Tibial artery (tissue), 4 donors: ENCODE data around the gene SART1.

Source experiments
- DNase-seq, 2 donors: peaks; one replicate each; pipeline ENCODE4 v3.0.0-alpha.2; 2019
- H3K27ac ChIP-seq, 2 donors: fragments of 200-600 bp; sonication (generic) in 1 of 2; 1 replicate in 1 of 2; 2 replicates in 1 of 2; pipeline ENCODE4 v1.5.1; 2018 to 2019; ENCODE audit warnings: mild to moderate bottlenecking in 1 of 2
- H3K27me3 ChIP-seq, 2 donors: fragments of 200-600 bp; sonication (generic) in 1 of 2; one replicate each; pipeline versions ENCODE4 v1.5.1 to v1.6.0; 2016 to 2019
- H3K36me3 ChIP-seq, 3 donors: fragments of 200-600 bp; sonication (generic) in 2 of 3; one replicate each; pipeline ENCODE4 v1.5.1; 2016 to 2019; ENCODE audit warnings: mild to moderate bottlenecking in 2 of 3
- H3K4me1 ChIP-seq, 4 donors: fragments of 200-600 bp; sonication (generic) in 2 of 4; 1 replicate in 3 of 4; 2 replicates in 1 of 4; pipeline ENCODE4 v1.5.1; 2016 to 2019
- H3K4me3 ChIP-seq, 2 donors: fragments of 200-600 bp; sonication (generic) in 1 of 2; 1 replicate in 1 of 2; 2 replicates in 1 of 2; pipeline ENCODE4 v1.5.1; 2018 to 2019; ENCODE audit warnings: mild to moderate bottlenecking in 2 of 2
- H3K9me3 ChIP-seq, 3 donors: fragments of 200-600 bp; sonication (generic) in 1 of 3; one replicate each; pipeline ENCODE4 v1.5.1; 2016 to 2019
- intact Hi-C: fragments of 100-400 bp; cut with DNase I; formaldehyde crosslinking; loops from one replicate; pipeline ENCODE4 v1.15.0; 2023; ENCODE audit warnings: low total_unique reads
- TF ChIP-seq, protein P1 (sequence below), 2 experiments: fragments of 200-600 bp in 1 of 2; fragments of 450-650 bp in 1 of 2; IDR thresholded peaks; one replicate each; pipeline ENCODE4 v1.5.1; 2017 to 2019; ENCODE audit warnings: antibody characterized with exemption in 2 of 2, mild to moderate bottlenecking in 1 of 2, moderate library complexity in 1 of 2

SART1 gene

DNA sequence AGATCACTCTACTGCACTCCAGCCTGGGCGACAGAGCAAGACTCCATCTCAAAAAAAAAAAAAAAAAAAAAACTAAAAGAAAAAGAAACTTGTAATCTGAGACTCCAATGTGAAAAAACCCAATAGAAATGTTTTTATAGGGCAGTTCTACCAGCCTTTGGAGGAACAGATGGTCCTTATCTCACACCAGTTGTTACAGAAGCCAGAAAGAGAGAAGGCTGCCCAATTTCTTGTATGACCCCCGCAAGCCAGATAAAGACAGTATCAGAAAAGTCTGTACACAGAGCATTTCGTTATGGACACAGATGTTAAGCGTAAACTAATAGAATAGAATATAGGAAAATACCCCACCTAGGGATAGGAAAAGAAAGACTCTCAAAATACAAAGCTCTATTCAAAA lies 27.5 kb upstream of the SART1 start:
- H3K27ac ChIP-seq, result no peak overlapping the region
- peaks cover 0 to 19% of the 10 kb centered on the region in 2 donors for H3K27me3 ChIP-seq
- H3K4me1 ChIP-seq, result no peaks in the 10 kb centered on the region
- no peak overlapping the region for H3K4me3 ChIP-seq
- no peak for DNase-seq
- TF ChIP-seq, protein P1, sequence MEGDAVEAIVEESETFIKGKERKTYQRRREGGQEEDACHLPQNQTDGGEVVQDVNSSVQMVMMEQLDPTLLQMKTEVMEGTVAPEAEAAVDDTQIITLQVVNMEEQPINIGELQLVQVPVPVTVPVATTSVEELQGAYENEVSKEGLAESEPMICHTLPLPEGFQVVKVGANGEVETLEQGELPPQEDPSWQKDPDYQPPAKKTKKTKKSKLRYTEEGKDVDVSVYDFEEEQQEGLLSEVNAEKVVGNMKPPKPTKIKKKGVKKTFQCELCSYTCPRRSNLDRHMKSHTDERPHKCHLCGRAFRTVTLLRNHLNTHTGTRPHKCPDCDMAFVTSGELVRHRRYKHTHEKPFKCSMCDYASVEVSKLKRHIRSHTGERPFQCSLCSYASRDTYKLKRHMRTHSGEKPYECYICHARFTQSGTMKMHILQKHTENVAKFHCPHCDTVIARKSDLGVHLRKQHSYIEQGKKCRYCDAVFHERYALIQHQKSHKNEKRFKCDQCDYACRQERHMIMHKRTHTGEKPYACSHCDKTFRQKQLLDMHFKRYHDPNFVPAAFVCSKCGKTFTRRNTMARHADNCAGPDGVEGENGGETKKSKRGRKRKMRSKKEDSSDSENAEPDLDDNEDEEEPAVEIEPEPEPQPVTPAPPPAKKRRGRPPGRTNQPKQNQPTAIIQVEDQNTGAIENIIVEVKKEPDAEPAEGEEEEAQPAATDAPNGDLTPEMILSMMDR (IDR thresholded peaks at IDR 0.05), result no peak
- H3K9me3 ChIP-seq, result no peaks in the 10 kb centered on the region
- no peaks in the 10 kb centered on the region for H3K36me3 ChIP-seq
- intact Hi-C loops, result no loop called here

DNA sequence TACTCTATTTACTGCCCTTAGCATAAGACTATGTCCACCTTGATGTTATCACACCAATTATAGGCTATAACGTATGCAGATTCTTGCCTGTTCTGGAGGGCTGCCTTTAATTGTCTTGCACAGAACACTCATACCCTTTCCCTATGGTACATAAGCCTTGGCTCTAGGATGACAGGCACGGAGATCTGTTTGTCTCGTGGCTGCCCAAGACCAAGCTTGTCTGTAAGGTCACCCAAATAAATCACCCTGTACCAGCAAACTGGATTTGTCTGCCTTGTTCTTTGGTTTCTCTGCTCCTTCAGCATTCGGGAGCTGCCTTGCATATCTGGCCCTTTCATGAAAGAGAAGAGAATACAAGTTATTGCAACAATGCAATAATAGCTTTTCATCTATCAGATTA lies 23.8 kb upstream of the SART1 start:
- intact Hi-C loops, result no loop called here
- no peak for DNase-seq
- H3K36me3 ChIP-seq, result no peaks in the 10 kb centered on the region
- TF ChIP-seq, protein P1 (IDR thresholded peaks at IDR 0.05), result no peak
- H3K4me1 ChIP-seq, result no peaks in the 10 kb centered on the region
- H3K27ac ChIP-seq, result no peak overlapping the region
- no peak overlapping the region for H3K4me3 ChIP-seq
- H3K27me3 ChIP-seq, result peaks cover 0 to 25% of the 10 kb centered on the region in 2 donors
- no peaks in the 10 kb centered on the region for H3K9me3 ChIP-seq

DNA sequence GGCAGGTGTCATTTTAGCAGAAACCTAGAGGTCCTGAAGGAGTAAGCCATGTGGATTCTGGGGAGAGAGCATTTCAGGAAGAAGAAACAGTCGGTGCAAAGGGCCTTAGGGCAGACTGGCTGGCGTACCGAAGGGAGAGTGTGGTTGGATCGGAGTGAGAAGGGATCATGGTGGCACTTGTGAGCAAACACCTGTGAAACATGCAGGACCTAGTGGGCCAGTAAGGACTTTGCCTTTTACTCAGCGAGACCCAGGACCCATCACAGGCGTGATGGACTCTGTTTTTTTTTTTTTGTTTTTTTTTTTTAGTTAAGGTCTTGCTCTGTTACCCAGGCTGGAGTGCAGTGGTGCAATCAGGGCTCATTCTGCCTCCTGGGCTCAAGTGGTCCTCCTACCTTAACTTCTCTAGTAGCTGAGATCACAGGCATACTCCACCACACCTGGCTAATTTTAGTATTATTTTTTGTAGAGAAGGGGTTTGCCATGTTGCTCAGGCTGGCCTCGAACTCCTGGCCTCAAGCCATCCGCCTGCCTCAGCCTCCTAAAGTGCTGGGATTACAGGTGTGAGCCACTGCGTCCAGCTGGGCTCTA lies 19.7 kb upstream of the SART1 start:
- intact Hi-C loops, result no loop called here
- no peak overlapping the region for H3K27ac ChIP-seq
- H3K27me3 ChIP-seq, result peaks cover 0 to 14% of the 10 kb centered on the region in 2 donors
- no peaks in the 10 kb centered on the region for H3K4me1 ChIP-seq
- TF ChIP-seq, protein P1 (IDR thresholded peaks at IDR 0.05), result no peak
- no peak overlapping the region for H3K4me3 ChIP-seq
- H3K36me3 ChIP-seq, result no peaks in the 10 kb centered on the region
- no peak for DNase-seq
- H3K9me3 ChIP-seq, result no peaks in the 10 kb centered on the region

GRCh38 chr11:65942531-65942930 lies 19.0 kb upstream of the SART1 start:
- Histone ChIP-seq H3K27ac (no peak overlapping the region), H3K27me3 (peaks cover 0 to 14% of the 10 kb centered on the region in 2 donors), H3K4me1 (no peaks in the 10 kb centered on the region), H3K4me3 (no peak overlapping the region), H3K9me3 (no peaks in the 10 kb centered on the region), H3K36me3 (no peaks in the 10 kb centered on the region)
- intact Hi-C loops, result no loop called here
- DNase-seq, result no peak
- TF ChIP-seq, protein P1 (IDR thresholded peaks at IDR 0.05), result no peak

DNA sequence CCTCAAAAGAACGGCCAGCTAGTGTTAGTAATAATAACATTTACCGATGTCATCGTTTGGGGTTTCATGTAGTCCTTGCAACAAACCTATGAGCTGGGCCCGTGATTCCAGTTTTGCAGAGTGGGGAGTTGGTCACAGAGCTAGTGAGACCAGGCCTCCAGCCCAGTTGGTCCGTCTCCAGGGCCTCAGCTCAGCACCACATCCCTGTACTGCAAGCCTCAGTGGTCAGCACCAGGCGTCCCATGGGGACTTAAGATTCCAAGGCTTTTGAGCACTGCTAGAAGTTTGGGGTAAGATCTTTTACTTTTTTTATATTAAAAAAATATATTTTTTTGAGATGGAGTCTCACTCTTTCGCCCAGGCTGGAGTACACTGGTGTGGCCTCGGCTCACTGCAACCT lies 17.3 kb upstream of the SART1 start:
- no peaks in the 10 kb centered on the region for H3K36me3 ChIP-seq
- peaks cover 0 to 18% of the 10 kb centered on the region in 2 donors for H3K27me3 ChIP-seq
- intact Hi-C loops, result no loop called here
- TF ChIP-seq, protein P1 (IDR thresholded peaks at IDR 0.05), result no peak
- H3K27ac ChIP-seq, result no peak overlapping the region
- no peaks in the 10 kb centered on the region for H3K4me1 ChIP-seq
- no peaks in the 10 kb centered on the region for H3K9me3 ChIP-seq
- no peak for DNase-seq
- no peak overlapping the region for H3K4me3 ChIP-seq

DNA sequence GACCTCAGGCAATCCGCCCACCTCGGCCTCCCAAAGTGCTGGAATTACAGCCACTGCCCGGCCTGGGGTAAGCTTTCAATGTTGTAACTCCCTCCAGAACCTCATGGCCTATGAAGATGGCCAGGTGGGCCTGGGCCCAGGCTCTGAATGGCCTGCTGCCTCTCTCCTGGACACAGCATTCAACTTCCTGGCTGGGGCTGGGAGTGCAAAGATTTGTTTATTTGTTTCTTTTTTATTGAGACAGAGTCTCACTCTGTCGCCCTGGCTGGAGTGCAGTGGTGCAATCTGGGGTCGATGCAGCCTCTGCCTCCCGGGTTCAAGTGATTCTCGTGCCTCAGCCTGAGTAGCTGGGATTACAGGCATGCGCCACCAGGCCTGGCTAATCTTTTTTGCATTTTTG lies 16.8 kb upstream of the SART1 start:
- H3K4me3 ChIP-seq, result no peak overlapping the region
- no peaks in the 10 kb centered on the region for H3K9me3 ChIP-seq
- TF ChIP-seq, protein P1 (IDR thresholded peaks at IDR 0.05), result no peak
- no peaks in the 10 kb centered on the region for H3K36me3 ChIP-seq
- DNase-seq, result no peak
- H3K27me3 ChIP-seq, result peaks cover 0 to 18% of the 10 kb centered on the region in 2 donors
- no peak overlapping the region for H3K27ac ChIP-seq
- intact Hi-C loops, result no loop called here
- no peaks in the 10 kb centered on the region for H3K4me1 ChIP-seq
